SK-N-SH (cell line): ENCODE data around the gene ISCA1. TPM values are rescaled to one million over a fixed set of nuclear protein-coding genes. Genes with fewer than 3 reads are reported as not detected.
"Not testable (repeated sequence)": the region's sequence is repeated elsewhere in the genome, so short reads cannot be mapped to it uniquely, and the experiment has no call there.

ENCODE experiments used
- CTCF ChIA-PET: fragments of 300-600, 350-600 bp; formaldehyde crosslinking; extraction: SDS; loops from one replicate; lab custom pipeline; 2021; lab: Yijun Ruan, JAX
- POLR2A ChIA-PET: fragments of 350-600 bp; sonication (Branson Sonifier 250); formaldehyde crosslinking; extraction: SDS; loops from one replicate; lab custom pipeline; 2020; ENCODE audit warnings: antibody characterized with exemption, inconsistent platforms; lab: Yijun Ruan, JAX
- DNase-seq: peaks from one replicate; pipeline ENCODE4 v3.0.0; 2012
- H2AFZ ChIP-seq: fragments of 200-600 bp; sonication (generic); 2 replicates; pipeline ENCODE4 v1.8.1; 2016; ENCODE audit warnings: antibody characterized with exemption, mild to moderate bottlenecking, low read depth
- H3F3A ChIP-seq: fragments of 200-600 bp; sonication (generic); replicated peaks from 2 replicates; pipeline ENCODE3; 2016; ENCODE audit warnings: antibody characterized with exemption, mild to moderate bottlenecking; ENCODE audit not compliant: insufficient read depth
- H3K27ac ChIP-seq, 2 experiments: fragments of 200-500 bp in 1 of 2; fragments of 200-600 bp in 1 of 2; sonication (Bioruptor generic) in 1 of 2; sonication (generic), shearing (Covaris generic) in 1 of 2; 2 replicates each; pipeline versions ENCODE4 v1.5.1 to v1.6.1; 2014 to 2016; ENCODE audit warnings: low read depth in 2 of 2, inconsistent platforms in 1 of 2, low read length in 1 of 2, mild to moderate bottlenecking in 1 of 2, mixed read lengths in 1 of 2
- H3K27me3 ChIP-seq: fragments of 200-600 bp; sonication (generic), shearing (Covaris generic); 2 replicates; pipeline ENCODE4 v1.6.1; 2016; ENCODE audit warnings: mixed run types; ENCODE audit not compliant: insufficient read depth
- H3K36me3 ChIP-seq, 2 experiments: fragments of 200-500 bp in 1 of 2; fragments of 200-600 bp in 1 of 2; sonication (Bioruptor generic) in 1 of 2; sonication (generic) in 1 of 2; replicated peaks in 1 of 2; 2 replicates each; pipeline versions ENCODE3 to v1.5.1; 2014 to 2016; ENCODE audit warnings: low read length in 1 of 2, mild to moderate bottlenecking in 1 of 2; ENCODE audit not compliant: insufficient read depth in 2 of 2, control insufficient read depth in 1 of 2
- H3K4me1 ChIP-seq, 2 experiments: fragments of 200-500 bp in 1 of 2; fragments of 200-600 bp in 1 of 2; sonication (Bioruptor generic) in 1 of 2; sonication (generic), shearing (Covaris generic) in 1 of 2; 2 replicates each; pipeline versions ENCODE4 v1.5.1 to v1.6.1; 2014 to 2016; ENCODE audit warnings: low read depth in 1 of 2, low read length in 1 of 2, mixed run types in 1 of 2; ENCODE audit not compliant: insufficient read depth in 2 of 2, control insufficient read depth in 1 of 2
- H3K4me2 ChIP-seq: fragments of 200-600 bp; sonication (generic), shearing (Covaris generic); 2 replicates; pipeline ENCODE4 v1.6.1; 2017; ENCODE audit warnings: mixed run types
- H3K4me3 ChIP-seq, 2 experiments: fragments of 200-500 bp in 1 of 2; fragments of 200-600 bp in 1 of 2; sonication (Bioruptor generic) in 1 of 2; sonication (generic), shearing (Covaris generic) in 1 of 2; 2 replicates each; pipeline versions ENCODE4 v1.5.1 to v1.8.1; 2014 to 2016; ENCODE audit warnings: low read depth in 2 of 2, inconsistent platforms in 1 of 2, low read length in 1 of 2, mild to moderate bottlenecking in 1 of 2, mixed read lengths in 1 of 2, moderate library complexity in 1 of 2
- H3K79me2 ChIP-seq: fragments of 200-600 bp; sonication (generic); 2 replicates; pipeline ENCODE4 v1.8.1; 2017; ENCODE audit warnings: mild to moderate bottlenecking; ENCODE audit not compliant: insufficient read depth
- H3K9ac ChIP-seq: fragments of 200-600 bp; sonication (generic); 2 replicates; pipeline ENCODE4 v1.6.1; 2017; ENCODE audit warnings: mixed run types
- H3K9me2 ChIP-seq: fragments of 200-600 bp; sonication (generic); 2 replicates; pipeline ENCODE4 v1.6.1; 2017; ENCODE audit warnings: mixed run types
- H3K9me3 ChIP-seq: fragments of 200-600 bp; sonication (generic); 2 replicates; pipeline ENCODE4 v1.6.1; 2017; ENCODE audit warnings: mixed run types, mild to moderate bottlenecking, moderate library complexity
- H4K20me1 ChIP-seq: fragments of 200-600 bp; sonication (generic); 2 replicates; pipeline ENCODE4 v1.6.1; 2017; ENCODE audit warnings: mild to moderate bottlenecking, mixed run types; ENCODE audit not compliant: insufficient read depth
- ELF1 ChIP-seq: IDR thresholded peaks from 2 replicates; pipeline ENCODE4 v1.4.0; 2012
- EP300 ChIP-seq, 2 experiments: IDR thresholded peaks; 2 replicates each; pipeline versions ENCODE4 v1.4.0 to v1.6.1; 2012; ENCODE audit warnings: borderline replicate concordance in 1 of 2, low read depth in 1 of 2, low read length in 1 of 2
- EZH2phosphoT487 ChIP-seq: fragments of 200-600 bp; sonication (generic); IDR thresholded peaks from 2 replicates; pipeline ENCODE4 v1.6.1; 2017; ENCODE audit warnings: low read depth, mixed run types, mild to moderate bottlenecking, antibody characterized with exemption, moderate library complexity, borderline replicate concordance
- FOSL2 ChIP-seq: IDR thresholded peaks from 2 replicates; pipeline ENCODE4 v1.4.0; 2012; ENCODE audit warnings: low read depth, mild to moderate bottlenecking, moderate library complexity, borderline replicate concordance
- FOXJ3 ChIP-seq: sonication (generic); formaldehyde crosslinking; IDR thresholded peaks from 2 replicates; pipeline ENCODE4 v1.5.1; 2020; ENCODE audit warnings: mild to moderate bottlenecking, missing genetic modification reagents
- GATA2 ChIP-seq: sonication (generic); formaldehyde crosslinking; IDR thresholded peaks from 2 replicates; pipeline ENCODE4 v1.5.0; 2020; ENCODE audit warnings: mild to moderate bottlenecking, missing genetic modification reagents
- JUND ChIP-seq: IDR thresholded peaks from 2 replicates; pipeline ENCODE4 v1.4.0; 2012
- MAX ChIP-seq: IDR thresholded peaks from 2 replicates; pipeline ENCODE4 v1.4.0; 2012; ENCODE audit warnings: low read depth
- MEF2A ChIP-seq: IDR thresholded peaks from 2 replicates; pipeline ENCODE4 v1.4.0; 2012; ENCODE audit warnings: low read depth, borderline replicate concordance
- MXI1 ChIP-seq: IDR thresholded peaks from 2 replicates; pipeline ENCODE4 v1.6.1; 2012; ENCODE audit warnings: mild to moderate bottlenecking, low read depth, low read length, improper control_type of control experiment
- NFIC ChIP-seq: IDR thresholded peaks from 2 replicates; pipeline ENCODE4 v1.4.0; 2012; ENCODE audit warnings: borderline replicate concordance
- RAD21 ChIP-seq: IDR thresholded peaks from 2 replicates; pipeline ENCODE4 v1.6.1; 2012; ENCODE audit warnings: mild to moderate bottlenecking, low read length
- RCOR1 ChIP-seq: fragments of 150-350 bp; IDR thresholded peaks from 2 replicates; pipeline ENCODE4 v1.6.1; 2017; ENCODE audit warnings: antibody characterized with exemption, low read length
- REST ChIP-seq: IDR thresholded peaks from 2 replicates; pipeline ENCODE4 v1.6.1; 2012; ENCODE audit warnings: mild to moderate bottlenecking, low read depth, low read length, moderate library complexity
- RFX5 ChIP-seq: IDR thresholded peaks from 2 replicates; pipeline ENCODE4 v1.6.1; 2012; ENCODE audit warnings: mild to moderate bottlenecking, improper control_type of control experiment, low read length
- SIN3A ChIP-seq: IDR thresholded peaks from 2 replicates; pipeline ENCODE4 v1.6.1; 2012; ENCODE audit warnings: low read depth, mild to moderate bottlenecking, low read length, moderate library complexity, borderline replicate concordance
- TAF1 ChIP-seq: IDR thresholded peaks from 2 replicates; pipeline ENCODE4 v1.6.1; 2012; ENCODE audit warnings: low read depth, mild to moderate bottlenecking, low read length, moderate library complexity, borderline replicate concordance
- TCF12 ChIP-seq: IDR thresholded peaks from 2 replicates; pipeline ENCODE4 v1.4.0; 2012
- TEAD4 ChIP-seq: IDR thresholded peaks from 2 replicates; pipeline ENCODE4 v1.4.0; 2012; ENCODE audit warnings: mild to moderate bottlenecking, borderline replicate concordance; ENCODE audit not compliant: insufficient read depth
- WGBS: methylation state at CpG from one replicate; pipeline ENCODE4 v1.1.6; 2017; ENCODE audit warnings: low lambda C conversion rate; 5-methylcytosine and 5-hydroxymethylcytosine counted together
- polyA plus RNA-seq, 3 experiments: library from polyadenylated mRNA; depleted of rRNA; stranded (reverse); fragments of >200 nt; gene quantifications; 2 replicates each; pipeline ENCODE4 v1.2.3, GENCODE V29; 2012

The ISCA1 gene
- polyA plus RNA-seq, 1 of the 3 experiments (the other 2 are of a cell fraction) = 10.9 TPM

GRCh38 chr9:86300701-86301100 is 18.4 kb upstream of the ISCA1 start (continued):
- TF ChIP-seq REST (no peak), NFIC (no peak), ELF1 (no peak)

- no peak for TF ChIP-seq RFX5
- no peak for TF ChIP-seq NFIC
- TF ChIP-seq FOXJ3 (CRISPR knock-in tag) = no peak
- no peak for TF ChIP-seq MAX
- TF ChIP-seq TCF12 = no peak
- TF ChIP-seq EZH2phosphoT487 = no peak
- no peak for TF ChIP-seq GATA2 (CRISPR knock-in tag)
- TF ChIP-seq RAD21 = no peak
- TF ChIP-seq TEAD4 = no peak
- TF ChIP-seq EP300 (IDR thresholded peaks at IDR 0.05; ENCODE audit: borderline replicate concordance in 1 of 2, low read depth in 1 of 2, low read length in 1 of 2) = no peak
- no peak for TF ChIP-seq MXI1
- no peak for TF ChIP-seq MEF2A
- no peak for TF ChIP-seq FOSL2
- no peak for TF ChIP-seq TAF1
- TF ChIP-seq SIN3A = no peak
- TF ChIP-seq RCOR1 = no peak
- TF ChIP-seq ELF1 = no peak
- no peak for TF ChIP-seq JUND
- peaks cover 84 to 86% of the 10 kb centered on the region in 2 experiments for H3K36me3 ChIP-seq
- H3F3A ChIP-seq = peaks cover 7% of the 10 kb centered on the region
- H3K4me3 ChIP-seq = no peak overlapping the region
- no peak overlapping the region for H3K9ac ChIP-seq
- H3K79me2 ChIP-seq = no peaks in the 10 kb centered on the region
- CTCF ChIA-PET = interaction anchor here (1.3 kb wide), 1 partner anchor 10 kb away, joined by 3 read pairs; no protein-coding TSS in a partner anchor
- no peaks in the 10 kb centered on the region for H3K9me3 ChIP-seq
- POLR2A ChIA-PET = interaction anchor here (1.1 kb wide), 1 partner anchor 16 kb away, joined by 4 read pairs; the partner anchor contains the start of gene ISCA1
- no peak for DNase-seq
- 88% methylated on average over 9 of the region's 11 CpGs for WGBS
- no peaks in the 10 kb centered on the region for H4K20me1 ChIP-seq
- H2AFZ ChIP-seq = no peak overlapping the region
- H3K4me1 ChIP-seq = no peaks in the 10 kb centered on the region
- H3K4me2 ChIP-seq = no peak overlapping the region
- no peaks in the 10 kb centered on the region for H3K9me2 ChIP-seq
- no peaks in the 10 kb centered on the region for H3K27me3 ChIP-seq
- no peak overlapping the region for H3K27ac ChIP-seq
Measured at GRCh38 chr9:86298873-86299272, 16.5 kb upstream of the ISCA1 start.

- DNase-seq, H3K4me3 ChIP-seq, H3K27me3 ChIP-seq, H3F3A ChIP-seq, H4K20me1 ChIP-seq, POLR2A ChIA-PET, H3K4me2 ChIP-seq, H3K4me1 ChIP-seq, H3K9me3 ChIP-seq, H3K27ac ChIP-seq, CTCF ChIA-PET, H3K9ac ChIP-seq, H3K79me2 ChIP-seq, H2AFZ ChIP-seq, H3K9me2 ChIP-seq: not testable (repeated sequence)
- H3K36me3 ChIP-seq = peaks cover 32 to 39% of the 10 kb centered on the region in 2 experiments
- 92% methylated on average over 6 of the region's 6 CpGs for WGBS
Measured at GRCh38 chr9:86290341-86290740, 8.0 kb upstream of the ISCA1 start.
